ENCODE data around the gene NIT1.

- TF ChIP-seq EZH2 (optimal IDR thresholded peaks at IDR 0.05; ENCODE audit: low read depth, low read length), result no peak
- no peak for TF ChIP-seq EZH2phosphoT487 (IDR thresholded peaks at IDR 0.05; ENCODE audit: low read length)
Measured at GRCh38 chr1:161095230-161095629, 22.7 kb upstream of the NIT1 start.

All from MM.1S (cell line).